Measurements from ENCODE around the gene CDIPT.

GRCh38 chr16:29897333-29897732 lies 34.3 kb upstream of the CDIPT start:
- TF ChIP-seq CTCF (IDR thresholded peaks at IDR 0.05; ENCODE audit: low read depth, low read length) (no peak), EZH2phosphoT487 (IDR thresholded peaks at IDR 0.05; ENCODE audit: low read depth) (no peak)
